NCI-H187 (cell line): ENCODE measurements around the gene NID2.

ENCODE experiments used
- DNase-seq, 2 experiments: peaks; one replicate each; lab custom pipeline; 2025; lab: John Stamatoyannopoulos, UW

Gene NID2

GRCh38 chr14:52068615-52069306 lies at the start of gene NID2:
Gene NID2 (minus strand): TSS chr14:52069059. CDS start chr14:52068994, 65 bp downstream.
- no peak for DNase-seq

GRCh38 chr14:52117111-52117832 lies 48.4 kb upstream of the NID2 start:
- no peak for DNase-seq

GRCh38 chr14:52115286-52115685 lies 46.4 kb upstream of the NID2 start:
- DNase-seq = no peak

- no peak for DNase-seq
Measured at GRCh38 chr14:52112336-52113018, 43.6 kb upstream of the NID2 start.

- DNase-seq = no peak
Measured at GRCh38 chr14:52111583-52111982, 42.7 kb upstream of the NID2 start.

GRCh38 chr14:52110441-52111086 lies 41.7 kb upstream of the NID2 start:
- no peak for DNase-seq

GRCh38 chr14:52108823-52109222 lies 40.0 kb upstream of the NID2 start:
- DNase-seq = no peak

GRCh38 chr14:52106840-52107239 lies 38.0 kb upstream of the NID2 start:
- no peak for DNase-seq

- DNase-seq = no peak
Measured at GRCh38 chr14:52103416-52103815, 34.6 kb upstream of the NID2 start.

GRCh38 chr14:52095794-52096193 lies 26.9 kb upstream of the NID2 start:
- no peak for DNase-seq

- DNase-seq = no peak
Measured at GRCh38 chr14:52095336-52095735, 26.5 kb upstream of the NID2 start.

- no peak for DNase-seq
Measured at GRCh38 chr14:52094546-52095271, 25.9 kb upstream of the NID2 start.

GRCh38 chr14:52091928-52092327 lies 23.1 kb upstream of the NID2 start:
- no peak for DNase-seq

GRCh38 chr14:52090936-52091335 lies 22.1 kb upstream of the NID2 start:
- DNase-seq = no peak

- no peak for DNase-seq
Measured at GRCh38 chr14:52089218-52089617, 20.4 kb upstream of the NID2 start.

- no peak for DNase-seq
Measured at GRCh38 chr14:52086711-52087110, 17.9 kb upstream of the NID2 start.

GRCh38 chr14:52082903-52083302 lies 14.0 kb upstream of the NID2 start:
- DNase-seq = no peak

GRCh38 chr14:52081964-52082363 lies 13.1 kb upstream of the NID2 start:
- DNase-seq = no peak

GRCh38 chr14:52080808-52081755 lies 12.2 kb upstream of the NID2 start:
- DNase-seq = peak; percentile 44 to 67

GRCh38 chr14:52080158-52080800 lies 11.4 kb upstream of the NID2 start:
- no peak for DNase-seq
